NCI-H1694 treated with DMSO at 0.1 percent for 48 hours (cell line): Measurements from ENCODE around the gene MEGF6.

ENCODE experiments used
- DNase-seq: peaks from one replicate; lab custom pipeline; 2025; lab: John Stamatoyannopoulos, UW

MEGF6 gene

GRCh38 chr1:3468236-3469103, 142.8 kb downstream of the MEGF6 start:
- no peak for DNase-seq

- DNase-seq, result no peak
Observed at GRCh38 chr1:3467096-3468036, 143.9 kb downstream of the MEGF6 start.

DNA sequence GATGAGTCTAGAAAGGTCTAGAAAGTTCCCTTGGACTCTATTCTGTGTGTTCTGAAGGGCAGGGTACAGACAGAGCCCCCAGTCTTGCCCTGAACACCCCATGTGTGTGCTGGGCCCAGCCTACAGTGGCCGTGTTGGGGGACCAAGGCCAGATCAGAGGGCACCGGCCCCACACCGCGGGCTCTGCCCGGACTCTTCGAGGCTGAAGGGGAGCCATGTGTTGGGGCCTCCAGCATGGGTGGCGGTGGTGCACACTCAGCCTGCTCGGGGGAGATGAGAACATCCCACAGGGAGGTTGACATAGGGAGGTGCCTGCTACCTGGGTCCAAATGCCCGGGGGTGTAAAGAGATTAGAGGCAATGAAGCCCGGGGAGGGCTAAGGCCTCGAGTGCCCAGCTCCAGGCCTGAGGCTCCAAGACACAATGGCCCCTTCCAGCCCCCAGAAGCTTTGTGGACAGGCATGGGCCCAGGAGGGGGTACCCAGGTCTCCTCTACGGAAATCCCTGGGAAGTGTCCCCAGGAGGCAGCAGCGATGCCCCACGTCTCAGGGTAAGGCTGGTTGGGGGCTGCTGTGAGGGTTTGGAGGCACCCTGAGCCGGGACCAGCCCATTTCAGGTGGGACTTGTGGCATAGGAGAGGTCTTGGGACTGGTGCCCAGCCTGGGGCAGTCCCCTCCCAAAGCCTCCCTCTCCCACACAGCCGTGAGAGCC, 144.8 kb downstream of the MEGF6 start:
- no peak for DNase-seq

GRCh38 chr1:3465935-3466321, 145.4 kb downstream of the MEGF6 start:
- DNase-seq, result no peak

- DNase-seq, result no peak
Observed at GRCh38 chr1:3465091-3465934, 146.0 kb downstream of the MEGF6 start.

DNA sequence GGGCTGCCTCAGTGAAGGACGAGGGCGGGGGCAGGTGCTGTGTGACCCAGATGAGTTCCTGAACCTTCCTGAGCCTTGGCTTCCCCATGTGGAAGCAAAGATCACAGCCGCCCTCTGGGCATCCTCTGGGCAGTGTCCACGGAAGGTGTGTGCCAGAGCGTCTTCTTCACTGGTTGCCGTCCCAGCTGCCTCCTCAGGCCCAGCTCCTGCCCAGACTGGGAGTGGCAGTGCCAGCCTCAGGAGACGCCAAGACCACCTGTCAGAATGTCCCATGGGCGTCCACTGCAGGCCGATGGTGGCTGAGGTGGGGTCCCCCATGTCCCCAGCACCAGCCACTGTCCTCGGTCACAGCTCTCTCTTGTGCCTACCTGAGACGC, 146.7 kb downstream of the MEGF6 start:
- no peak for DNase-seq

DNA sequence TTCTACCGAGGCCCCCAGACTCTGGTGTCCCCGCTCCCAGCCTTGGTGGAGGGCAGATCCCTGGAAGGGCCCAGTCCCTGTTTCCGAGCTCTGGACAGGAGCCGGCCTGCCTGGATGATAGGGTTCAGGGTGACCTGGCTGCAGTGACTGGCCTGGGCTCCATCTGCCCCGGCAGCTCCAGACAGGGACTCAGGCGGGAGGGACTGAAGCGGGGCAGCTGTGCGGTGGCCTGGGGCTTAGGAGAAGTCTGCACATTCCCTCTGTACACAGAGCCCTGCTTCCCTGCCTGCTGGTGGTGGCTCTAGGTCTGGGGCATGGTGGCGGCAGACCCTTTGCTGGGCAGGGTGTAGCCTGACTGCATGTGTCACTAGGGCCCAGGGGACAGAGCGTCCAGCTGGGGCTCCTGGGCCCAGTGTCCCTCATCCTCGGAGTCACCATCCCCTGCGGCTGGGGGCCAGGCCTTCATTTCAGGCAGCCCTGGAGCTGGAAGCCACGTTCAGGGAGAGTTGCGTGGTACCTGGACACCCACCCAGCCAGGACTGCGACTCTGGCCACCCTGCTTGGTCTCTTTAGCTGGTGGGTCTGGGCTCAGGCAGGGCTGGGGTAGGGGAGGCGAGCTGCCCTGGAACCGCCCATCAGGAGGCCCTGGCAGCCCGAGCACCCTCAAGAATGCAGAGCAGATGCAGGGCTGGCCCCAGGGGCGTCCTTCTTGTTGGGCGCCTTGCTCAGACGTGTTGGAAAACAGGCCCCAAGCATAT, 147.2 kb downstream of the MEGF6 start:
- DNase-seq, result no peak

DNA sequence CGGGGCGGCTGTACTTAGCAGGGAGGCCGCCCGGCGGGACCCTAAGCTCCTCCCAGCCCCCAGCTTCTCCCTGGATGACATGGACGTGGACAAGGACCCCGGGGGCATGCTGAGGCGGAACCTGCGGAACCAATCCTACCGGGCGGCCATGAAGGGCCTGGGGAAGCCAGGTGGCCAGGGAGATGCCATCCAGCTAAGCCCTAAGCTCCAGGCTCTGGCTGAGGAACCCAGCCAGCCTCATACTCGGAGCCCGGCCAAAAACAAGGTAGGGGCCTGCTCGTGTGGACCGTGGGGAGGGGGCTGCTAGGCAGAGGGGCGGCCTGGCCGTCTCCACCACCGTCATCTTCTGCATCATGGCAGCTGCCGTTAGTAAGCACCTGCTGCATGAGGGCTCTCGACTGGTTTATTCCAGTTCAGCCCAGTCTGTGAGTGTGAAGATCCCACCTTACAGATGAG, 147.9 kb downstream of the MEGF6 start:
- no peak for DNase-seq

DNA sequence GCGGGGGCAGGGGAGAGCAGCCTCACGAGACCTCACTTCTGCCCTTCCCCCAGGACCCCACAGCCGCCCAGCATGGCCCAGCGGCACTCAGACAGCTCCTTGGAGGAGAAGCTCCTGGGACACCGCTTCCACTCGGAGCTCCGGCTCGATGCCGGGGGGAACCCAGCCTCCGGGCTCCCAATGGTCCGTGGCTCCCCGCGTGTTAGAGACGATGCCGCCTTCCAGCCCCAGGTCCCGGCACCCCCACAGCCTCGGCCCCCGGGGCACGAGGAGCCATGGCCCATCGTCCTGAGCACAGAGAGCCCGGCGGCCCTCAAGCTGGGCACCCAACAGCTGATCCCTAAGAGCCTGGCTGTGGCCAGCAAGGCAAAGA, 148.3 kb downstream of the MEGF6 start:
- DNase-seq, result no peak

GRCh38 chr1:3462356-3463012, 148.8 kb downstream of the MEGF6 start:
- DNase-seq, result no peak

DNA sequence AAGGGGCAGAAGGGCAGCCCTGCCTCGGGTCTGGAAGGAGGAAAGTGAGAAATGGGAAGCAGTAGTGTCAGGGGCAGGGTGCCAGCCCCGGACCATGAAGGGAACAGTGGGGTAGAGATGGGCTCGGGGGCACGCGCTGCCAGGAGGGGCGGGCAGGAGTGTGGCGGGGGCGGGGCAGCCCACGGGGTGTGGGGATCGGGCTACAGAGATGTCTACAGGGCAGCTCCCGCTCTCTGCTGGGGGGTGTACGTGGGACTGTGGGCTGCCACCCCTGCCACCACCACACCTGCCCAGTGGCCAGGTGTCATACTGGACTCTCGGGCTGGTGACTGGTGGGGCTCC, 149.4 kb downstream of the MEGF6 start:
- DNase-seq, result no peak

GRCh38 chr1:3461238-3461933, 149.9 kb downstream of the MEGF6 start:
- DNase-seq, result no peak

- no peak for DNase-seq
Observed at GRCh38 chr1:3460672-3461131, 150.6 kb downstream of the MEGF6 start.

GRCh38 chr1:3459940-3460671, 151.2 kb downstream of the MEGF6 start:
- no peak for DNase-seq

- no peak for DNase-seq
Observed at GRCh38 chr1:3459051-3459908, 152.0 kb downstream of the MEGF6 start.

GRCh38 chr1:3457910-3458883, 153.1 kb downstream of the MEGF6 start:
- DNase-seq, result no peak
